Memory B cell (primary cell): ENCODE results near the gene CASZ1.

Experiments used
- ATAC-seq: fragments of 150-1000 bp; cut with Tn5 transposase; 2 replicates; pipeline ENCODE4 v1.10.0; 2021; ENCODE audit warnings: low read depth, mild to moderate bottlenecking, moderate library complexity
- DNase-seq, 2 donors: peaks; one replicate each; pipeline ENCODE4 v3.0.0; 2022; ENCODE audit warnings: low spot score in 2 of 2
- H3K27ac Mint-ChIP-seq: one replicate; pipeline ENCODE4 v1.8.0; 2022; ENCODE audit warnings: mild to moderate bottlenecking, moderate library complexity, mixed read lengths
- H3K27me3 Mint-ChIP-seq: one replicate; pipeline ENCODE4 v1.8.0; 2022; ENCODE audit warnings: mixed read lengths
- H3K36me3 Mint-ChIP-seq: one replicate; pipeline ENCODE4 v1.8.0; 2022; ENCODE audit warnings: mild to moderate bottlenecking, mixed read lengths
- H3K4me1 Mint-ChIP-seq: one replicate; pipeline ENCODE4 v1.8.0; 2022; ENCODE audit warnings: mixed read lengths
- H3K4me3 Mint-ChIP-seq: one replicate; pipeline ENCODE4 v1.8.0; 2022; ENCODE audit warnings: mild to moderate bottlenecking, moderate library complexity, mixed read lengths
- H3K9me3 Mint-ChIP-seq: one replicate; pipeline ENCODE4 v1.8.0; 2022; ENCODE audit warnings: mixed read lengths

CASZ1 gene

DNA sequence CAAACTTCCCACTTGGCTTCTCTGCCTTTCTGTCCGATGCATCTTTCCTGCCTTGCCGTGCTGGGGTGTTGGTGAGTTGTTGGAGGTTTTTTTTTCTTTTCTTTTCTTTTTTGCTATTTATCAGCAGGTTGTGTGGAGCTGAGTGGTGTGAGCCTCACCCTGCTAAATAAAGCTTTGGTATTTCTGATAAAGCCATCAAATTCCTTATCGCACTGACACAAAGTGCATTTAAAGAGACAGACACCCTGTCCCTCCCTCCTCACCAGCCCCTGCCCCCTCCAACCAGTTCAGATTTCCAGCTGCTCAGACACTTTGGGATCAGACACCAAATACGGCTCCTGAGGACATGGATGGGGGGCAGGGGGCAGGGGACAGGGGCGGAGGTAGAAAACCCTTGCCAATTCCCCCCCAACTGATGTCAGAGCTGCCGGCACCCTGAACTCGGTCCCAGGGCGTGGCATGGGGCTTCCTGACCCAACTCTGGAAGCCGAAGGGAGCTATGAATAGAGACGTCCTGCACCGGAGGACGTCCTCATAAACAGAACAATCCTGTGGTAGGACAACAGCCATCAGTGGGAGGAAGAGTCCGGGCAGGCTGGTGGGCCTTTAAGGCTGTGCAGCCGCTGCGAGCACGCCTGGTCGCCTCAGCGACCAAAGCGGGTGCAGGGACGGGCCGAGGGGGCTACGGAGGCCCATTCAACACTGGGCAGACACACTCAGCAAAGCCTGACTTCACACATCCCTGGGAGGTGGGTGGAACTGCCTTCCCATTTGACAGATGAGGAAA, 79.0 kb downstream of the CASZ1 start:
- H3K27me3 Mint-ChIP-seq: peaks cover 11% of the 10 kb centered on the region
- no peak overlapping the region for H3K27ac Mint-ChIP-seq
- H3K36me3 Mint-ChIP-seq: no peaks in the 10 kb centered on the region
- peaks cover 8% of the 10 kb centered on the region for H3K4me1 Mint-ChIP-seq
- H3K9me3 Mint-ChIP-seq: no peaks in the 10 kb centered on the region
- no peak for ATAC-seq
- H3K4me3 Mint-ChIP-seq: no peak overlapping the region
- no peak for DNase-seq

DNA sequence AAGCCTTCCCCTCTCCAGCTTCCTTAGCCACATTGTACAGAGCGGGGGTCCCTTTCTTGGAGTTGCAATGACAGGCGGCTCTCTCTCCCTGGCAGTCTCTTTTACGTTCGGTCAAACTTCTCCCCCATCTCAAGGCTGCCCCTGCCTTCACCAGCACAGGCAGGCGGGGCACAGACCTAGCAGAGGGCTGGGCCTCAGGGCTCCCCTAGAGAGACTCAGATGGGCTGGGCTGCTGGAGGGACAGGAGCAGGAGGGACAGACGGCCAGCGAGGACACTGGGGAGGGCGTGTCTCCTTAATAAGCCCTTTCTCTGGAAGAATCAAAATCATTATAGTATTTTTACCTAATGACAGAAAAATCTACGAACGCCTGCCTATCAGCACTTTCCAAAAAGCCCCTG, 79.6 kb downstream of the CASZ1 start:
- Mint-ChIP-seq H3K27ac (no peak overlapping the region), H3K27me3 (peaks cover 11% of the 10 kb centered on the region), H3K4me1 (peaks cover 8% of the 10 kb centered on the region), H3K4me3 (no peak overlapping the region), H3K36me3 (no peaks in the 10 kb centered on the region), H3K9me3 (no peaks in the 10 kb centered on the region)
- DNase-seq (no peak), ATAC-seq (no peak)

DNA sequence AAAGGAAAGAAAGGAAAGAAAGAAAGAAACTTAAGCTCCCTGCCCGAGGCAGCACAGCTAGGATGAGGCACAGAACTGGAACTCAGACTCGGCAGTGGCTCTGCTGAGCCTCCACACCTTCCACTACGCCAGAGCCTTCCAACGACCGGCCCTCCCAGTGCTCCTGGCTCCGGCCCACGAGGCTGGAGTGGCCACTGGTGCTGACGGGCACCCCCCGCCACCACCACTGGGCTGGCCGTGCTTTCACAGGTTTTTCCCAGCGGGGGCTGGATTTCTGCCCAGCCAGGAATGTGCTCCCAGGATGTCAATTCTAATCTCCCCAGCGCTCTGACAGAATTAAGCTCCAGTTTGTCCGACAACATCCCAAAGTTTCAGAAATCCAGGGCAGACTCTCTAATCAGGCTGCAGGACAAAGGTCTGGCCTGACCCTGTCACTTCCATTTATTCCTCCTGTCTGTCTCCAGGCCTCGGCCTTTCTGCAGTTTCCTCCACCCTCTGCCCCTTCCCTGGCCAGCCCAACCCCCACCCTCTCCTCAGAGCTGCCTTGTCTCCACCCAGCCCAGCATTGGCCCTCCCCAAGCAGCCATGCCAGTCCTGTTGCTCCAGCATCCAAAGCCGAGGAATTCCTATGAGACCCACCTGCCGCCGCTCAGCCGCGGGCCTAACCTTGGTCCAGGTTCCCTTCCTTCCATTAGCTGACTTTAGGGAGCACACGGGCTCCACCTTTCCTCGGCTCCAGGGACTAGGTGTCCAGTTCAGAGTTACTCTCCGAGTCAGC, 81.9 kb downstream of the CASZ1 start:
- Mint-ChIP-seq H3K27ac (no peak overlapping the region), H3K9me3 (no peaks in the 10 kb centered on the region), H3K36me3 (no peaks in the 10 kb centered on the region), H3K4me1 (peaks cover 8% of the 10 kb centered on the region), H3K4me3 (no peak overlapping the region), H3K27me3 (peaks cover 13% of the 10 kb centered on the region)
- DNase-seq (no peak), ATAC-seq (no peak)

DNA sequence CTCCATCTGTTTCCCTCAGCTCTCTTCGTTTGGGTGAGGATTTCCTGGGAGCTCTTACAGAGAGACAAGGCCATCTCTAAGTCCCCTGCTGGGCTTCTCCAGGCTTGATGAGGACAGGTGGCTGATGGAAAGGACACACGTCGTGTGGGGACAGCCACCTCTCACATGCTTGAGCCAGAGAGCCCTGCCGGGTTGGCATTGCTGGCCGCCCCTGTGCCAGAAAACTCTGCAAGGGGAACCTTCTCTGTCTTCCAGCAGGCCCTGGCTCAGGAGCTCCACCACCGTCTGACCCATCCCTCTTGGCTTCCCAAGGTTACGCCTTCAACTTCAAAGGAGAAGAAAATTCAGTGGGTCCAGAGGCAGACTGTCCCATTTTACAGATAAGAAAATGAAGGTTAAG, 82.8 kb downstream of the CASZ1 start:
- peaks cover 8% of the 10 kb centered on the region for H3K4me1 Mint-ChIP-seq
- H3K27me3 Mint-ChIP-seq: peaks cover 13% of the 10 kb centered on the region
- H3K27ac Mint-ChIP-seq: no peak overlapping the region
- DNase-seq (no peak), ATAC-seq (no peak)
- H3K4me3 Mint-ChIP-seq: no peak overlapping the region
- no peaks in the 10 kb centered on the region for H3K9me3 Mint-ChIP-seq
- H3K36me3 Mint-ChIP-seq: no peaks in the 10 kb centered on the region

DNA sequence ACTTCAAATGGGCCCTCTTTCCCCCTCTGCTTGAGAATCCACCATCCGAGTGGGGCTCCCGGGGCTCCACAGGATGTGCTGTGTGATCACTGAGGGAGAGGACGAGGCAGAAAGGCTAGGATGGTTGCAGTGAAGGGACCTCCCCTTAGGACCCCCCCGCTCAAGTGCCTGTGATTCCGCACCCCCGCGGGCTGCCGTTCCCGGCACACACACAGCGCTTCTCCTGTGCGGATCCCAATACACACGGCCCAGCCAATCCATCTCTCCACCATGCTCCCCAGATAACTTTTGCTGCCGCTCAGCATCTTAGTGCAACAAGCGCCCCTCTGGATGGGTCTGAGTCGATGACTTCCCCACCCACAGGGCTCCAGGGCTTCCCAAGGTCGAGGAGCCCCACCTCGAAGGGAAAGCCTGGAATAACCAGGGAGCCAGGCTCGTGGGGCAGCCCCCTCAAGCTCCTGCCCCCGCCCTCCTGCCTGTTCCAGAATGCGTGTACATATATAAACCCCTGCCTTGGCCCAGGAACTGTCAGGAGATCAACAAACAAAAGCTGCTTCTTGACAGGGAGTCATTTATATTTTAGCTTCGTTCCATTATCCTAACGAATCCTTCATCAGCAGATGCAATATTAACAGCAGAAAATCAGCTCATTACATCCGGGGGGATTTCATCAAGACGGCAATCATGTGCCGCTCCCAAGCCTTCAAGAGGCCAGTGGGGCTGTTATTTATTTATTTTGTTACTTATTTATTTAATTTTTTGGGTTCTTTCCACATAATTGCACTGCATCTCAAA, 83.7 kb downstream of the CASZ1 start:
- Mint-ChIP-seq H3K36me3 (no peaks in the 10 kb centered on the region), H3K27me3 (peaks cover 17% of the 10 kb centered on the region), H3K27ac (no peak overlapping the region), H3K4me1 (peaks cover 8% of the 10 kb centered on the region), H3K4me3 (no peak overlapping the region), H3K9me3 (no peaks in the 10 kb centered on the region)
- ATAC-seq (no peak), DNase-seq (no peak)

DNA sequence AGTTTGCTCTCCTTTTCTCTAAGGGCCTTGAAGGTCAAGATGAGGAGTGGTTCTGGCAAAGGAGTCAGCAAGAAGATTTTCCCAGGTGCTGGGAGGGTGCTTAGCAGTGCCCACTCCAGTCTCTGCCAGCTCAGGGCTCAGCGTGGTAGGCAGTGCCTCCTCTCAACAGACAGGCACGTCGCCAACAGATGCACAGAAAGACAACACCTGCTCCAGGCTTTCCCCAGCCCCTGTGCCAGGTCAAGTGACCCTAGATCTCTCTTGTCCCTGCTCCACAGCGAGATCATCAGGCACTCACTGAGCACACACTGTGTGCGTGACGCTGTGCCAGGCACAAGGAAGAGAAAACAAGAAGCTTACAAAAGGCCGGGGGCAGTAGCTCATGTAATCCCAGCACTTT, 86.0 kb downstream of the CASZ1 start:
- Mint-ChIP-seq H3K27ac (no peak overlapping the region), H3K36me3 (no peaks in the 10 kb centered on the region), H3K4me1 (no peaks in the 10 kb centered on the region), H3K27me3 (peaks cover 11% of the 10 kb centered on the region), H3K4me3 (no peak overlapping the region), H3K9me3 (no peaks in the 10 kb centered on the region)
- ATAC-seq (no peak), DNase-seq (no peak)

DNA sequence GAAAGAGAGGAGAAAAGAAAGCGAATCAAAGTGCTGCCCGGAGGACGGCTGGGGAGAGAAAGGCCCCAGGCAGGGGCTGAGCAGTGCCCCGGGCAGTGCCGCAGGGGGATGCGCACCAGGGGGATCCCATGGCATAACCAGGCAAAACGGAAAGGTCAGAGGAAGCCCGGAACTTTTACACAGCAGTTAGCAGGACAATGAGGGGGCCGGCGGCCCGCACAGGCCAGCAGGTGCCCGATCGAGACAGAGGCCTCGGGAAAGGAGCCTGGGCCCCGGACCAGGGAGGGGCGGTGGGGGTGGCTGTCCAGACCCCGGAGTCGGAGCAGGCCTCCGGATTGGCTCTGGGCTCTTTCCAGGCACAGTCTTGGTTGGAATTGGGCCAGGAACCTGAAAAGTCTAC, 86.8 kb downstream of the CASZ1 start:
- no peak for ATAC-seq
- DNase-seq: no peak
- H3K36me3 Mint-ChIP-seq: no peaks in the 10 kb centered on the region
- H3K27me3 Mint-ChIP-seq: peaks cover 10% of the 10 kb centered on the region
- H3K27ac Mint-ChIP-seq: no peak overlapping the region
- no peak overlapping the region for H3K4me3 Mint-ChIP-seq
- no peaks in the 10 kb centered on the region for H3K4me1 Mint-ChIP-seq
- H3K9me3 Mint-ChIP-seq: no peaks in the 10 kb centered on the region

DNA sequence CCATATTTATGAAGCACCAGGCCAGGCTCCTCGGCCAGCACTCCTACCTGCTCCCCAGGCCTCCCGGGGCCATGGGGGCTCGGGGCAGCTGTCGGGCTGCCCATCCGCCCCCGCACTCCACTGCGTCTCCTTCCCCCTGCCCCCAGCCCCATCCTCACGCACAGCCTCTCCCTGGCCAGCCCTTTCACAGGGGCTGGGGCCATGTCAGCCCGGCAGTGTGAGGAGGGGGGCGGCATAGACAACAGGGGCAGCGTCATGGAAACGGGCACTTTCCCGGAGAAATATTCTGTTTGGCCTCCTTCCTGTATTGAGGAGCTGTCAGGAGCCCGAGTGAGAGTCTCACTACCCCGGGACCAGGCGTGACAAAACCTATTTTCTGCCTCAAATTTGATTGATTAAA, 87.3 kb downstream of the CASZ1 start:
- Mint-ChIP-seq H3K9me3 (no peaks in the 10 kb centered on the region), H3K4me3 (no peak overlapping the region), H3K27me3 (peaks cover 9% of the 10 kb centered on the region), H3K36me3 (no peaks in the 10 kb centered on the region), H3K4me1 (no peaks in the 10 kb centered on the region), H3K27ac (no peak overlapping the region)
- DNase-seq (no peak), ATAC-seq (no peak)

DNA sequence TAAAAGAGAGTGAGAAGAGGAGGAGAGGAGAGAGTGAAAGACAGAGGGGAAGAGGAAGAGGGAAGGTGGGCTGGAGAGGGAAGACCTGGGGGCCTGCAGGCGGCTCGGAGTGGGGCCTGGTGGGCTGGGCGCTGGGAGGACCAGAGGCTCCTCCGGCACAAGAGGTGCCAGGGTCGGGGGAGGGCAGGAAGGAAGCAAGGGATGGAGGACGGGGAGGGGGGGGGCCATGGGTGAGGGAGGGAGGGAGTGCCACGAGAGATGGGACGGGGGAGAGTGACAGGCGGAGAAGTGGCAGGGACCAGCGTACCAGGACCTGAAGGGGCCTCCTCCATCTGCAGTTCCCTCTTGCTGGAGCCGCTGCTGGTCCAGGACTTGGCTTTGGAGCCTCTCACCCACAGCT, 87.7 kb downstream of the CASZ1 start:
- ATAC-seq: no peak
- Mint-ChIP-seq H3K27me3 (peaks cover 12% of the 10 kb centered on the region), H3K27ac (no peak overlapping the region), H3K36me3 (no peaks in the 10 kb centered on the region), H3K9me3 (no peaks in the 10 kb centered on the region), H3K4me1 (no peaks in the 10 kb centered on the region), H3K4me3 (no peak overlapping the region)
- DNase-seq: no peak

DNA sequence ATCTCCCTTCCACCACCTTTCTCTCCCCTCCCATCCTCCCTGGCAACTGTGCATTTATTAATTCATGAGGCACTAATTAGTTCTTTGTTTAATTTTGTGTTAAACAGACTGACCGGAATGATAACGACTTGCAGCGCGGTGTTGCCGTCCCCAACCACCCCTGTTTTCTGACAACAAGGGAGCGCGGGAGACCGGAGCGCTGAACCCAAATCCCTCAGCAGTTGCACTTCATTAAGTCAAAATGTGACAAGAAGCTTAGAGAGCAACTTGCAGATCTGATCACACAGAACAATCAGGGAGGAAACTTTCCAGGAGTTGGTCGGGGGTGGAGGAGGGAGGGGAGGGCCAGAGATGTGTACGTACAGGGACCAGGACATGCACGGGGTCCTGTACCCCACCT, 89.2 kb downstream of the CASZ1 start:
- ATAC-seq (no peak), DNase-seq (no peak)
- Mint-ChIP-seq H3K36me3 (no peaks in the 10 kb centered on the region), H3K4me3 (no peak overlapping the region), H3K9me3 (no peaks in the 10 kb centered on the region), H3K4me1 (no peaks in the 10 kb centered on the region), H3K27me3 (peaks cover 13% of the 10 kb centered on the region), H3K27ac (no peak overlapping the region)

DNA sequence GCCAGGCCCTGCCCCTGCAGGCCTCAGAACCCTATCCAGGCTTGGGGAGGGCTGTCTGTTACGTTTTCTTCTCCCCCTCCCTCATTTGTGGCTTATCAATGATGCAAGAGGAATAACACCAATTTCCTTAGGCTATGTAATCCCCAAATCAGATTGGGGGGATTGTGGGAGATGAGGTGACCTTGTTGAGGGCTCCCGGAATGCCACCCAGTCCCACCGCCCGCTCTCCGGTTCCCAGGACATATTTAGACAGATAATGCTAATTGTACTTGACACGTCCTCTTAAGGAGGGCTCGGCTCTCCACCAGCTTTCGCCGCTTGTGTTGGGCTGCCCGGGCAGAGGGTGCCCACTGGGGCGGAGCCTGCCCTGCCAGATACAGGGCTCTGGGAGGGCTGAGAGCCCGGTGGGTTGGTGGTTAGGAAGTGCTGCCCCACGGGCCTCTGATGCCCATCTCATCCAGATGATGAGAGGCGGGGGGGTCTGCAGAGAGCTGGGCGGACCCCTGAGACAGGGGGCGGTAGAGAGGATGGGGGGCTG, 90.0 kb downstream of the CASZ1 start:
- no peak for DNase-seq
- ATAC-seq: no peak

DNA sequence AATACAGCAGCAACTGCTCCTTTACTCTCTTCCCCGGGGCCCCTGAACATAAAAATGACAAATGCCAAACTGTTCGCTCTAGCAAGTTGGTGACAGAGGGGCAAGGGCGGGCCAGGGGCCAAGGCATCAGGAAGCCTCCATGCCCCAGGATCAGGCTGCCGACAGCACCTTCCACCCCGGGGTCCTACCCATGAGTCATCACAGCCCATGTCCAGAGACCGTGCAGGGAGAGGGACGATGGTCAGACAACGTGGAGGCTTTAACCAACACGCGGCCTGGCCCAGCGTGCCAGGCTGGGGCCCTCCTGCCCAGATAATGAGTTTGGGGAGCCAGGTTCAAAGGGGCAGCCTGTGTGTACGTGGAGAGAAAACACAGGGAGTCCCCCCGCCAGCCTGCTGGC, 90.5 kb downstream of the CASZ1 start:
- DNase-seq (no peak), ATAC-seq (no peak)
- Mint-ChIP-seq H3K27ac (no peak overlapping the region), H3K4me3 (no peak overlapping the region), H3K9me3 (no peaks in the 10 kb centered on the region), H3K4me1 (no peaks in the 10 kb centered on the region), H3K36me3 (no peaks in the 10 kb centered on the region), H3K27me3 (peaks cover 13% of the 10 kb centered on the region)

More for the DNA sequence above, 90.0 kb downstream of the CASZ1 start:
- no peak overlapping the region for H3K27ac Mint-ChIP-seq
- no peaks in the 10 kb centered on the region for H3K4me1 Mint-ChIP-seq
- H3K27me3 Mint-ChIP-seq: peaks cover 12% of the 10 kb centered on the region
- H3K9me3 Mint-ChIP-seq: no peaks in the 10 kb centered on the region
- no peaks in the 10 kb centered on the region for H3K36me3 Mint-ChIP-seq
- H3K4me3 Mint-ChIP-seq: no peak overlapping the region

DNA sequence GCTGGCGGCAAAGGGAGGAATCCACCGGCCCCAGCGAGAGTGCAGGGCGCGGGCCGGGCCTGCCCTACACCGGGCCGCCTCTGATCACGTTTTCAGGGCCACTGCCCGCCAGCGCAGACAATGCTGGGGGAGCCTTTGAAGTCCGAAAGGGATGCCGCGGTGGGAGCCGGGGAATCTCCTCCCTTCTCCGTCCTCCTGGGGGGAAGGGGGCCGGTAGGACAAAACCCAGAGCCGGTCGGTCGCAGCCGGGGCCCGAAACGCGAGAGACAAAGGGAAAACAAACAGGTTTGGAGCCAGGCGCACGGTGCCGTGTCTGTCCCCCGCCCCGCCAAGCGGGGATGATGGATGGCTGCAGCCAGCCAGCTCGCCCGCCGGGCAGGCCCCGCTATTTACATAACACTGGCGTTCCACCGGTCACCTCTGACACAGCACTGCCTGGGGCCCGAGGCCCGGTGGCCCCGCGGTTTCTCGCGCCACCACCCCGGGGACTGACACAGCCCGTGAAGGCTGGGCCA, 92.0 kb downstream of the CASZ1 start:
- Mint-ChIP-seq H3K4me3 (no peak overlapping the region), H3K4me1 (no peaks in the 10 kb centered on the region), H3K27ac (no peak overlapping the region), H3K27me3 (peaks cover 15% of the 10 kb centered on the region), H3K9me3 (no peaks in the 10 kb centered on the region), H3K36me3 (no peaks in the 10 kb centered on the region)
- DNase-seq (no peak), ATAC-seq (no peak)

DNA sequence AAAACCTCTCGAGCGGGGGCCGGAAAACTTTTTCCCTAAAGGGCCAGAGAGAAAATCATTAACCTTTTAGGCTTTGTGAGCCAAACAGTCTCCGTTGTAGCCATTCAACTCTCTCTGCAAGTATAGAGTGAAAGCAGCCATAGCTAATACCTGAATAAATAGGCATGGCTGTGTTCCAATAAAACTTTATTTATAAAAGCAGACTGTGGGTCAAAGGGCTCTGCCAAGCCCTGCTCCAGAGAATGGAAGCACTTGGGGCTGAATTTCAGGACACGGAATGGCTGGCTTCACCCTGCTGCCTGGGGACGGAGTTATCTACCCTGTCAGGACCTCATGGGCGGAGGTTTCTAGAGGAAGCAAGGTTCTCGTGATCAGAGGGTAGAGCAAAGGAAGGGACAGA, 92.7 kb downstream of the CASZ1 start:
- peaks cover 15% of the 10 kb centered on the region for H3K27me3 Mint-ChIP-seq
- ATAC-seq (no peak), DNase-seq (no peak)
- H3K4me3 Mint-ChIP-seq: no peak overlapping the region
- H3K36me3 Mint-ChIP-seq: no peaks in the 10 kb centered on the region
- no peak overlapping the region for H3K27ac Mint-ChIP-seq
- H3K9me3 Mint-ChIP-seq: no peaks in the 10 kb centered on the region
- no peaks in the 10 kb centered on the region for H3K4me1 Mint-ChIP-seq
